ENCODE measurements around the gene FSIP2.

DNA sequence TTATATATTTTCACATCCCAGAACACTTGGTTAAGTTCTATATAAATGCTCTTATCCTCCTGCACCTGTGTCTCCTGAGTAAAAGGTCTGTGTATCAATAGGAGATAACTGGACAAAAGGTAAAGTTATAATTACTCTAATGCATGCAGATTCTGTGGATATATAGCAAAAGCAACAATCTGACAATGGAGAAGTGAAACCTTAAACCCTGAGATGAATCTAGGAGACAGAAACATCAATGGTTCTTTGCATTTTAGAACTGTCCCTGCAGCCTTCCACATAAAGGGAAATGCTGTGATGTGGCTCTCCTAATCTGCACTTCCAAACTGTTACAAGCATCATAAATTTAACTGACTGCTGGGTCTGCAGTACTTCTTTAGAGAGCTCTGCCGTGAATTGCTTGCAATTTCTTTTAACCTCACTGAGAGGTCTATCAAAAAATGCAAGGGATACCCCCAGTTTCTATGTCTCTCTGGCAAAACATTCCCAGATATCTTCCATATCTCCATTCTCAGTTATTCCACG lies 42.8 kb upstream of the FSIP2 start:
- TF ChIP-seq, protein P1, sequence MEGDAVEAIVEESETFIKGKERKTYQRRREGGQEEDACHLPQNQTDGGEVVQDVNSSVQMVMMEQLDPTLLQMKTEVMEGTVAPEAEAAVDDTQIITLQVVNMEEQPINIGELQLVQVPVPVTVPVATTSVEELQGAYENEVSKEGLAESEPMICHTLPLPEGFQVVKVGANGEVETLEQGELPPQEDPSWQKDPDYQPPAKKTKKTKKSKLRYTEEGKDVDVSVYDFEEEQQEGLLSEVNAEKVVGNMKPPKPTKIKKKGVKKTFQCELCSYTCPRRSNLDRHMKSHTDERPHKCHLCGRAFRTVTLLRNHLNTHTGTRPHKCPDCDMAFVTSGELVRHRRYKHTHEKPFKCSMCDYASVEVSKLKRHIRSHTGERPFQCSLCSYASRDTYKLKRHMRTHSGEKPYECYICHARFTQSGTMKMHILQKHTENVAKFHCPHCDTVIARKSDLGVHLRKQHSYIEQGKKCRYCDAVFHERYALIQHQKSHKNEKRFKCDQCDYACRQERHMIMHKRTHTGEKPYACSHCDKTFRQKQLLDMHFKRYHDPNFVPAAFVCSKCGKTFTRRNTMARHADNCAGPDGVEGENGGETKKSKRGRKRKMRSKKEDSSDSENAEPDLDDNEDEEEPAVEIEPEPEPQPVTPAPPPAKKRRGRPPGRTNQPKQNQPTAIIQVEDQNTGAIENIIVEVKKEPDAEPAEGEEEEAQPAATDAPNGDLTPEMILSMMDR (IDR thresholded peaks at IDR 0.05) = no peak
- no peak for TF ChIP-seq POLR2A (IDR thresholded peaks at IDR 0.05)
